Measurements from ENCODE around the gene BICD2.

DNA sequence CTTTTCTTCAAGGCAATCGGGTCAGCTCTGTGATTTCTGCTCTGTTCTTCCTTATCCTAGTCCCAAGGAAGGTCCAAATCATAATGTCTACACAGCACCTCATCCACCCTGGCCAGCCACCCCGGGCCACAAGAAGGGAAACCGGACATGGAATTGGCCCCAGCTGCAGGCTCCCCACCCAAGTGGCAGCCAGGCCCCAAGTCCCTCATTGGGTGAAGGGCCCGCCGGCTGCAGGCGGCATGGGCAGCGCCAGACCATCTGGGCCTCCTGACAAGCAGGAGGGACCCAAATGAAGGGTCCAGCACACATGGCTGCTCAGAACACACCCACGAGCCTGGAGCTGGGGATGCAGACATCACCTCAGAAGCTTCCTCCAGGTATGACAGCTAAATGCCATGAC is 33.7 kb downstream of the BICD2 start:
- TF ChIP-seq, protein P1, sequence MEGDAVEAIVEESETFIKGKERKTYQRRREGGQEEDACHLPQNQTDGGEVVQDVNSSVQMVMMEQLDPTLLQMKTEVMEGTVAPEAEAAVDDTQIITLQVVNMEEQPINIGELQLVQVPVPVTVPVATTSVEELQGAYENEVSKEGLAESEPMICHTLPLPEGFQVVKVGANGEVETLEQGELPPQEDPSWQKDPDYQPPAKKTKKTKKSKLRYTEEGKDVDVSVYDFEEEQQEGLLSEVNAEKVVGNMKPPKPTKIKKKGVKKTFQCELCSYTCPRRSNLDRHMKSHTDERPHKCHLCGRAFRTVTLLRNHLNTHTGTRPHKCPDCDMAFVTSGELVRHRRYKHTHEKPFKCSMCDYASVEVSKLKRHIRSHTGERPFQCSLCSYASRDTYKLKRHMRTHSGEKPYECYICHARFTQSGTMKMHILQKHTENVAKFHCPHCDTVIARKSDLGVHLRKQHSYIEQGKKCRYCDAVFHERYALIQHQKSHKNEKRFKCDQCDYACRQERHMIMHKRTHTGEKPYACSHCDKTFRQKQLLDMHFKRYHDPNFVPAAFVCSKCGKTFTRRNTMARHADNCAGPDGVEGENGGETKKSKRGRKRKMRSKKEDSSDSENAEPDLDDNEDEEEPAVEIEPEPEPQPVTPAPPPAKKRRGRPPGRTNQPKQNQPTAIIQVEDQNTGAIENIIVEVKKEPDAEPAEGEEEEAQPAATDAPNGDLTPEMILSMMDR (IDR thresholded peaks at IDR 0.05) = no peak
- TF ChIP-seq POLR2AphosphoS5 (IDR thresholded peaks at IDR 0.05) = no peak
- TF ChIP-seq POLR2A (IDR thresholded peaks at IDR 0.05) = no peak

Measured in prostate gland (tissue), 2 donors.